Mammary epithelial cell (primary cell): ENCODE data around the gene MANEAL.
A peak's percentile ranks its signal among the peaks of the same experiment; 100 is the strongest.

ENCODE experiments used
- CTCF ChIP-seq, 2 donors: IDR thresholded peaks in 1 of 2; conservative IDR thresholded peaks in 1 of 2; 2 replicates each; pipeline ENCODE4 v1.5.1; 2011 to 2012; ENCODE audit warnings: inconsistent platforms in 2 of 2, low read length in 2 of 2, mild to moderate bottlenecking in 2 of 2, control low read depth in 1 of 2, low read depth in 1 of 2; ENCODE audit not compliant: insufficient read depth in 1 of 2; ENCODE audit errors: extremely low read depth in 1 of 2
- EZH2 ChIP-seq: IDR thresholded peaks from 2 replicates; pipeline ENCODE4 v1.6.1; 2012; ENCODE audit warnings: low read length, inconsistent platforms, borderline replicate concordance

DNA sequence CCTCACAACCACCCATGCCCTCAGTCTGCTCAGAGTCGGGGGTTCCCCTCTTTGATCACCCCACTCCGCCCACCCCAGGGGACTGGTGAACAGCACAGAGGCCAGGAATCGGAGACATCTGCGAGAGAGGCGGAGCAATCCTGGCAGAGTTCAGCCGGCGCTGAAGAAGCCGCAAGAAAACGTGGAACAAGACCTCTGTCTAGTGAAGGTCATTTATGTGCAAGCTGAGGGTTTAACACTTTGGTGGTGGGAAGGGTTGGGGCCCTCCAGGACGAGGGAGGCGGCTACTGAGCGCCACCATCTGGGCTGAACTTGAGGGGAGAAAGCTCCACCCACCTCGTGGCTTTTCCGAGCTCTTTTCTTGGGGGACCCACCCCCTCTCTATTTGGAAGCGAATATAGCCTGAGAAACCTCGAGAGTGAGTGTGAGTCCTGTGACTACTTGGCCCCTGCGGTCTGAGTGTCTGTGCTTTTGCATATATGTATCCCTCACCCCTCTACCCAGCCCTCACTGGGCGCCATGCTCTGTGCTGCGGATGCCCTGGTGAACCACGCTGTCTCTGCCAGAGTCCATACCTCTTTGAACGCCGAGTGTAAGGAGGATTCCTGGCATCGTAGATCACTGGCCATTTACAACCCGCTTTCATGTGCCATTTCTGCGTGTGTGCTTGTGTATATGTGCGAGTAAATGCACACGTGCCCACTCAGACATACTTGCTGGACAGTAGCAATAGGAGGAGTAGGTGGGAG lies 27.6 kb upstream of the MANEAL start:
- TF ChIP-seq CTCF (conservative IDR thresholded peaks at IDR 0.05 in 1 of 2, IDR thresholded peaks at IDR 0.05 in 1 of 2; ENCODE audit: extremely low read depth in 1 of 2, insufficient read depth in 1 of 2, low read depth in 1 of 2, low read length in 2 of 2) (peak in 1 of 2 donors; percentile 6), EZH2 (peak; percentile 73)
